Spleen (tissue), 11 donors: Measurements from ENCODE around the gene TMEM120A. TPM values are rescaled to one million over a fixed set of nuclear protein-coding genes. Genes with fewer than 3 reads are reported as not detected.

Source experiments
- DNase-seq: peaks from one replicate; pipeline ENCODE4 v3.0.0-alpha.2; 2020
- H3K27ac ChIP-seq, 8 donors: fragments of 200-600 bp; sonication (generic) in 7 of 8; 1 replicate in 4 of 8; 2 replicates in 4 of 8; pipeline versions ENCODE4 v1.5.0 to v1.8.0; 2016 to 2021; ENCODE audit warnings: inconsistent platforms in 4 of 8, mild to moderate bottlenecking in 4 of 8, moderate library complexity in 1 of 8
- H3K27me3 ChIP-seq, 7 donors: fragments of 200-600 bp; sonication (generic) in 6 of 7; replicated peaks in 1 of 7; 1 replicate in 4 of 7; 2 replicates in 3 of 7; pipeline versions ENCODE4 v1.5.0 to v1.8.0; 2016 to 2021; ENCODE audit warnings: inconsistent platforms in 3 of 7, mild to moderate bottlenecking in 1 of 7
- H3K36me3 ChIP-seq, 6 donors: fragments of 200-600 bp; sonication (generic) in 5 of 6; 1 replicate in 4 of 6; 2 replicates in 2 of 6; pipeline versions ENCODE4 v1.5.0 to v1.8.0; 2016 to 2021; ENCODE audit warnings: inconsistent platforms in 2 of 6
- H3K4me1 ChIP-seq, 6 donors: fragments of 200-600 bp; sonication (generic) in 5 of 6; 1 replicate in 3 of 6; 2 replicates in 3 of 6; pipeline versions ENCODE4 v1.5.0 to v1.8.0; 2016 to 2021; ENCODE audit warnings: inconsistent platforms in 3 of 6
- H3K4me3 ChIP-seq, 8 donors: fragments of 200-600 bp; sonication (generic) in 7 of 8; 1 replicate in 4 of 8; 2 replicates in 4 of 8; pipeline versions ENCODE4 v1.5.0 to v1.8.0; 2016 to 2021; ENCODE audit warnings: inconsistent platforms in 4 of 8, mild to moderate bottlenecking in 4 of 8, moderate library complexity in 2 of 8
- H3K9me3 ChIP-seq, 8 donors: fragments of 200-600 bp; sonication (generic) in 7 of 8; 1 replicate in 4 of 8; 2 replicates in 4 of 8; pipeline versions ENCODE4 v1.5.0 to v1.8.0; 2016 to 2021; ENCODE audit warnings: inconsistent platforms in 4 of 8
- CTCF ChIP-seq, 11 experiments: fragments of 200-600 bp in 7 of 11; fragments of 450-650 bp in 4 of 11; sonication (generic) in 4 of 11; IDR thresholded peaks in 8 of 11; conservative IDR thresholded peaks in 3 of 11; 1 replicate in 7 of 11; 2 replicates in 4 of 11; pipeline versions ENCODE4 v1.4.0 to v1.8.0; 2016 to 2021; ENCODE audit warnings: antibody characterized with exemption in 11 of 11, inconsistent platforms in 4 of 11, mild to moderate bottlenecking in 1 of 11
- POLR2A ChIP-seq, 3 donors: fragments of 450-650 bp; IDR thresholded peaks; one replicate each; pipeline ENCODE4 v1.5.1; 2017; ENCODE audit warnings: antibody characterized with exemption in 3 of 3, mild to moderate bottlenecking in 1 of 3
- POLR2AphosphoS5 ChIP-seq, 3 donors: sonication (generic); formaldehyde crosslinking; IDR thresholded peaks; one replicate each; pipeline ENCODE4 v1.5.1; 2017; ENCODE audit warnings: antibody characterized with exemption in 3 of 3
- WGBS, 5 donors: extraction: QIAGEN DNeasy Blood & Tissue Kit in 3 of 5; methylation state at CpG; one replicate each; pipeline versions ENCODE4 v1.1.5 to v1.1.7; 2013 to 2018; 5-methylcytosine and 5-hydroxymethylcytosine counted together
- intact Hi-C: fragments of 100-400 bp; cut with DNase I; formaldehyde crosslinking; loops from one replicate; pipeline ENCODE4 v1.15.0; 2023; ENCODE audit warnings: low total_unique reads
- polyA plus RNA-seq, 3 donors: library from polyadenylated mRNA; stranded (reverse); fragments of 200-250 nt; gene quantifications; one replicate each; pipeline ENCODE4 v1.2.1, GENCODE V29; 2013
- total RNA-seq, 7 donors: library from RNA; depleted of rRNA in 3 of 7; stranded (reverse); fragments of >200 nt in 3 of 7; fragmentation: NEBNext Ultra II Directional in 4 of 7; extraction: Animal tissue kit (Norgen Biotek cat#: 25700) in 4 of 7; gene quantifications; one replicate each; pipeline versions ENCODE4 v1.1.0 to v1.2.1, GENCODE V29; 2016 to 2021
- donor health status: healthy with polysubstance abuse.
- donor health status: DM: no; HTN: no; CAD: no; lungs with moderate emphysema.
- donor health status: DM: no; HTN: no; CAD: no.
- donor health status: Bipolar disorder and iron deficiency.
- donor health status: healthy.
- donor health status: DM: no; HTN: no; CAD: no.
- donor health status: DM: yes; HTN: yes; CAD: no.

TMEM120A gene
- total and polyA plus RNA-seq, 10 donors = 24.9 to 66.2 (median 46.6) TPM

GRCh38 chr7:75987805-75988567 is 6.4 kb downstream of the TMEM120A start:
- Histone ChIP-seq H3K4me3 (no peak overlapping the region), H3K27ac (peak overlapping the region in 2 of 8 donors; percentile 7 to 33), H3K9me3 (no peaks in the 10 kb centered on the region), H3K27me3 (no peaks in the 10 kb centered on the region), H3K4me1 (peaks cover 0 to 60% (median 19%) of the 10 kb centered on the region in 6 donors), H3K36me3 (peaks cover 5 to 69% (median 51%) of the 10 kb centered on the region in 6 donors)
- intact Hi-C loops = no loop called here
- TF ChIP-seq CTCF (IDR thresholded peaks at IDR 0.05 in 8 of 11, conservative IDR thresholded peaks at IDR 0.05 in 3 of 11) (no peak), POLR2AphosphoS5 (IDR thresholded peaks at IDR 0.05) (peak in 2 of 3 donors; percentile 10 to 14), POLR2A (IDR thresholded peaks at IDR 0.05) (no peak)
- 85 to 91% (median 86%) methylated on average over 29 to 30 of the region's 30 CpGs for WGBS, 5 donors
- DNase-seq = peak; percentile 69

GRCh38 chr7:75987026-75987804 is 7.2 kb downstream of the TMEM120A start:
- H3K4me1 ChIP-seq = peaks cover 0 to 52% (median 16%) of the 10 kb centered on the region in 6 donors
- 88 to 95% (median 91%) methylated on average over 31 to 32 of the region's 32 CpGs for WGBS, 5 donors
- intact Hi-C loops = no loop called here
- H3K9me3 ChIP-seq = no peaks in the 10 kb centered on the region
- peak; percentile 70 for DNase-seq
- no peak overlapping the region for H3K4me3 ChIP-seq
- H3K27ac ChIP-seq = peak overlapping the region in 2 of 8 donors; percentile 7 to 33
- H3K27me3 ChIP-seq = no peaks in the 10 kb centered on the region
- TF ChIP-seq CTCF (IDR thresholded peaks at IDR 0.05 in 8 of 11, conservative IDR thresholded peaks at IDR 0.05 in 3 of 11) (no peak), POLR2AphosphoS5 (IDR thresholded peaks at IDR 0.05) (peak in 1 of 3 donors; percentile 69)
- H3K36me3 ChIP-seq = peaks cover 5 to 74% (median 58%) of the 10 kb centered on the region in 6 donors

GRCh38 chr7:75986147-75986781 is 8.1 kb downstream of the TMEM120A start:
- Histone ChIP-seq H3K9me3 (no peaks in the 10 kb centered on the region), H3K4me1 (peaks cover 0 to 50% (median 16%) of the 10 kb centered on the region in 6 donors), H3K4me3 (no peak overlapping the region), H3K27ac (peak overlapping the region in 1 of 8 donors; percentile 6), H3K27me3 (no peaks in the 10 kb centered on the region), H3K36me3 (peaks cover 5 to 74% (median 67%) of the 10 kb centered on the region in 6 donors)
- intact Hi-C loops = no loop called here
- peak; percentile 75 for DNase-seq
- 86 to 94% (median 90%) methylated on average over 12 to 20 of the region's 20 CpGs for WGBS, 5 donors
- TF ChIP-seq POLR2A (IDR thresholded peaks at IDR 0.05) (no peak), POLR2AphosphoS5 (IDR thresholded peaks at IDR 0.05) (peak; percentile 4 to 43 (median 26))

- peak overlapping the region in 1 of 8 donors; percentile 6 for H3K27ac ChIP-seq
- 83 to 88% (median 84%) methylated on average over 6 to 41 of the region's 41 CpGs for WGBS, 5 donors
- peak; percentile 79 for DNase-seq
Observed at GRCh38 chr7:75985518-75986146, 8.8 kb downstream of the TMEM120A start.

More at GRCh38 chr7:75985518-75986146, 8.8 kb downstream of the TMEM120A start:
- Histone ChIP-seq H3K27me3 (no peaks in the 10 kb centered on the region), H3K9me3 (no peaks in the 10 kb centered on the region), H3K36me3 (peaks cover 5 to 78% (median 73%) of the 10 kb centered on the region in 6 donors), H3K4me1 (peaks cover 0 to 50% (median 21%) of the 10 kb centered on the region in 6 donors), H3K4me3 (no peak overlapping the region)
- no peak for TF ChIP-seq CTCF (IDR thresholded peaks at IDR 0.05 in 8 of 11, conservative IDR thresholded peaks at IDR 0.05 in 3 of 11)
- peak; percentile 31 to 79 (median 53) for TF ChIP-seq POLR2AphosphoS5 (IDR thresholded peaks at IDR 0.05)
- intact Hi-C loops = no loop called here
